GM11168 (cell line): ENCODE data around the gene AOAH.

Experiments
- in situ Hi-C: fragments of 300-500 bp; cut with MboI; formaldehyde crosslinking; loops from one replicate; pipeline ENCODE4 v1.12.0; 2022; ENCODE audit warnings: low sequenced_read_pairs; ENCODE audit not compliant: unreplicated experiment

The AOAH gene

GRCh38 chr7:36573066-36573465, 151.2 kb downstream of the AOAH start:
- in situ Hi-C loops, result no loop called here

- in situ Hi-C loops, result no loop called here
Measured at GRCh38 chr7:36571190-36571560, 153.1 kb downstream of the AOAH start.

- in situ Hi-C loops, result no loop called here
Measured at GRCh38 chr7:36570528-36571189, 153.6 kb downstream of the AOAH start.

- in situ Hi-C loops, result no loop called here
Measured at GRCh38 chr7:36568452-36568849, 155.8 kb downstream of the AOAH start.

- in situ Hi-C loops, result no loop called here
Measured at GRCh38 chr7:36567699-36568451, 156.4 kb downstream of the AOAH start.

GRCh38 chr7:36565792-36566356, 158.4 kb downstream of the AOAH start:
- in situ Hi-C loops, result no loop called here

GRCh38 chr7:36564489-36564888, 159.8 kb downstream of the AOAH start:
- in situ Hi-C loops, result no loop called here

- in situ Hi-C loops, result no loop called here
Measured at GRCh38 chr7:36563706-36564327, 160.5 kb downstream of the AOAH start.

- in situ Hi-C loops, result no loop called here
Measured at GRCh38 chr7:36562121-36562520, 162.2 kb downstream of the AOAH start.

GRCh38 chr7:36549029-36549428, 175.3 kb downstream of the AOAH start:
- in situ Hi-C loops, result no loop called here

- in situ Hi-C loops, result no loop called here
Measured at GRCh38 chr7:36547416-36547815, 176.9 kb downstream of the AOAH start.

GRCh38 chr7:36546331-36546730, 178.0 kb downstream of the AOAH start:
- in situ Hi-C loops, result no loop called here

GRCh38 chr7:36545291-36545690, 179.0 kb downstream of the AOAH start:
- in situ Hi-C loops, result no loop called here

- in situ Hi-C loops, result no loop called here
Measured at GRCh38 chr7:36538126-36538525, 186.2 kb downstream of the AOAH start.

GRCh38 chr7:36535866-36536664, 188.2 kb downstream of the AOAH start:
- in situ Hi-C loops, result no loop called here

GRCh38 chr7:36533717-36534116, 190.6 kb downstream of the AOAH start:
- in situ Hi-C loops, result no loop called here

- in situ Hi-C loops, result no loop called here
Measured at GRCh38 chr7:36532981-36533499, 191.3 kb downstream of the AOAH start.

GRCh38 chr7:36531951-36532350, 192.3 kb downstream of the AOAH start:
- in situ Hi-C loops, result no loop called here

- in situ Hi-C loops, result no loop called here
Measured at GRCh38 chr7:36530456-36530855, 193.8 kb downstream of the AOAH start.

- in situ Hi-C loops, result no loop called here
Measured at GRCh38 chr7:36527549-36527913, 196.8 kb downstream of the AOAH start.
